Activated CD8-positive, alpha-beta memory T cell treated with anti-CD3 and anti-CD28 coated beads for 24 hours (primary cell): ENCODE data around the gene TRIM46.

Experiments
- DNase-seq: peaks from one replicate; pipeline ENCODE4 v3.0.0-alpha.2; 2020

TRIM46 gene

DNA sequence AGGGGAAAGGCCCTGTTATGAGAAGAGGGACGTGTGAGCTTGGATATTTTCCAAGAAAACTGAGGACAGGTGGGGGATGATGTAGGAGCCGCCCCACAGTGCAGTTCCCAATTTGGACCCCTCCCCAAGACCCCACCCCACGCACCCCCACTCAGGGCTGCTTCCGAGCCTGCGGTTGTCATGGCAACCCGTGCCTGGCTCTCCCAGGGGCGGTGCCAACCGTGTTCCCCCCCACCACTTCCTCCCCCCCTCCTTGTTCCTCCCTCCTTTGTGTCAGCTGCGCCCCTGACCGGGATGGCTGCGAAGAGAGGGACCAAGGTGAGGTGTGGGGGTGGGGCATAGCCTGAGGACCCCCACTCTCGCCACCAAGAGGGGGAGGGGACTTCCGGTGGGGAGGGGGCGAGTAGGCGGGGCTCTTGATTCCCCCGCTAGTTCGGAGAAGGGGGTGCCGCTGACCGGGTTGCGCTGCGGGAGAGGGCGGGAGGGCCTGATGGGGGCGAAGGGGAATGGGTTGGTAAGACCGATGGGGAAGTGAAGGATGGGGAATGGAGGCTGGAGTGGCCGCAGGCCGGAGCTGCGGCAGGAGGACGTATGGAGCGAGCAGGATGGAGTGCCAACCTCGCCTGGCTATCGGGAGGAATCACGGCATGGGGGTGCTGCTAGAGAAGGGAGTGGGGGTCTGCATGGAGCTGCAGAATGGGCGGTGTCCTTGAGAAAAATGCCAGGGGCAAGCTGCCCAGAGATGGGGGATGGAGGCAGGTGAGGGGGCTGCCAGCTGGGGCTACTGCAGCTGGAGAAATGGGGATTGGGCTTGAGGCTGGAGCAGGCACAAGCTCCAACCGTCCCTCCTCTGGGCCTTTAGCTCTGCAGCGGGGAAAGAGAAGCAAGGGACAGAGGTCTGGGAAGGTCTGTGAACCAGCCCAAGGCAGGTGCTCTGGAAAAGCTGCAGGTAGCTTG is 953 bp downstream of the TRIM46 start:
- DNase-seq: peak; percentile 78

DNA sequence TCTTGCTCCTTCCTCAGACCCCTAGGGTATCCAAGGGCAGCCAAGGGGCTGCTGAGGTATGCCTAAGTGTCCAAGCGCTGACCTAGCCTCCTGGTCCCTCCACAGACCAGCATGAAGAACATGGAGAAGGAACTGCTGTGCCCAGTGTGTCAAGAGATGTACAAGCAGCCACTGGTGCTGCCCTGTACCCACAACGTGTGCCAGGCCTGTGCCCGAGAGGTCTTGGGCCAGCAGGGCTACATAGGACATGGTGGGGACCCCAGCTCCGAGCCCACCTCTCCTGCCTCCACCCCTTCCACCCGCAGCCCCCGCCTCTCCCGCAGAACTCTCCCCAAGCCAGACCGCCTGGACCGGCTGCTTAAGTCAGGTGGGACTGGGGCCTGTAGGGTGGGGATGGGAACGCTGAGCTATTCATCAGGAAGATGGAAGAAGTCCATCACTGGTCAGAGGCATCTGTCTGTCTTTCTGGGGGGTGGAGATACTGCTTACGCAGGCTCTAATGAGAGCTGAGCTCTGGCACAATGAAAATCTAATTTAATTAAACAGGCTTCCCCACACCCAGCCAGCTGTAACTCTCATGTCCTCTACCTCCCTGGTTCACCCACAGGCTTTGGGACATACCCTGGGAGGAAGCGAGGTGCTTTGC is 1.8 kb downstream of the TRIM46 start:
- DNase-seq: peak; percentile 61

DNA sequence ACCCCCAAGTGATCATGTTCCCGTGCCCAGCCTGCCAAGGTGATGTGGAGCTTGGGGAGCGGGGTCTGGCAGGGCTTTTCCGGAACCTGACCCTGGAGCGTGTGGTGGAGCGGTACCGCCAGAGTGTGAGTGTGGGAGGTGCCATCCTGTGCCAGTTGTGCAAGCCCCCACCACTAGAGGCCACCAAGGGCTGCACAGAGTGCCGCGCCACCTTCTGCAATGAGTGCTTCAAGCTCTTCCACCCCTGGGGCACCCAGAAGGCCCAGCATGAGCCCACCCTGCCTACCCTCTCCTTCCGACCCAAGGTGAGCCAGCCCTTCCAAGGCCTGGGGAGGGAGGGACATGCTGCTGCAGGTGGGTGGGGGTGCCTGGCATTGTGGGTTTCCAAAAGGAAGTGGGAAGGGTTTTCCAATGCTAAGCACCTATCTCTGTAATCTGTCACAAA is 2.3 kb downstream of the TRIM46 start:
- peak; percentile 63 for DNase-seq

DNA sequence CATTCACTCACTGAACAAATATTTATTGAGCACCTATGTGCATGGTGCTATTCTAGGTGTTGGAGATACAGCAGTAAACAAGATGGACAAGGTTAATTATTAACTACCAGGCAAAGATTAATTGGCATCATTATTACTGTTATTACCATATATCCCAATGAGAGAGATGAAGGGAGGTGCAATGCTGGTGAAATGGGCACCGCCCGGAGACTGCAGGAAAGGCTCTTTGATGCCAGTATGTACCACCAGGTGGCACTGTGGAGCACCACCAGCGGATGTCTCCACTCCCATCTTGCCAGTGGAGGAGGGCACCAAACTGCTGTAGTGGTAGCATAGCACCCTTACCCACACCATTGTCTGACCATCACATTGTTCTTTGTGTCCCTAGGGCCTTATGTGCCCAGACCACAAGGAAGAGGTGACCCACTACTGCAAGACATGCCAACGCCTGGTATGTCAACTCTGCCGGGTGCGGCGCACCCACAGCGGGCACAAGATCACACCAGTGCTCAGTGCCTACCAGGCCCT is 3.0 kb downstream of the TRIM46 start:
- DNase-seq: peak; percentile 95

DNA sequence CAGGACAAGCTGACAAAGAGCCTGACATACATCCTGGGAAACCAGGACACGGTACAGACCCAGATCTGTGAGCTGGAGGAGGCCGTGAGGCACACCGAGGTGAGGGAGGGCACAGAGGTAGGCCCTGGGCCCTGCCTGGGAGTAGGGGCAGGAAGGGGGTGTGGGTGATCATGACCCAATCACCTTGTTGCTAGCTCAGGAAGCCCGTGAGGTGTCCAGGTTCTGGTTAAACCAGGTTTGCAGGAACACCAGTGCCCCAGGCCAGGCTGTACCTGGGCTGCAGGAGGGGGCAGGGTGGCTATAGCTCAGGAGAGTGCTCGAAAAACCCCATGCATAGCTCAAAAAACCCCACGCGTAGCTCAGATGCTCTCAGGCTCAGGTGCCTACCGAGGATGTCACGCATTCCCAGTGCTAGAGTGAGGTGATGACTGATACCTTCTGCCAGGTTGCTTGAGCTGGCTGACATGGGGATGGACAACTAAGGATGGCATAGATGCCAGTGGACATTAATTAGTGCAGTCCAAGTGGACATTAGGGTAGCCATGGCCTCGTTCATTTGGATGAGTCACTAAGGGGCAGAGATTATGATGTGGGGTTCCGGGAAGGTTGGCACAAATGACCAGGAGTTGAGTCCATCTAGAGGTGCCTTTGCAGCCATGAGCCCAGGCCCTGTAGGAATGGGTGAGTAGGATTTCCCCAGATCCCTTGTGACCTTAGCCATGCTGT is 3.7 kb downstream of the TRIM46 start:
- no peak for DNase-seq

DNA sequence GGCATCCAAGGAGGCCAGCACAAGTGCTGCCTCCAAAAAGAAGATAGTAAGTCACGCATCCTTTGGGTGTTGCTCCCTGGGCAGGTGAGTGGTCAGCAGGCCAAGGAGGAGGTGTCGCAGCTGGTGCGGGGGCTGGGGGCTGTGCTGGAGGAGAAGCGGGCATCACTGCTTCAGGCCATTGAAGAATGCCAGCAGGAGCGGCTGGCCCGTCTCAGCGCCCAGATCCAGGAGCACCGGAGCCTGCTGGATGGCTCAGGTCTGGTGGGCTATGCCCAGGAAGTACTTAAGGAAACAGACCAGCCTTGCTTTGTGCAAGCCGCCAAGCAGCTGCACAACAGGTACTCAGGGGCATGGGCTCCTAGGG is 4.3 kb downstream of the TRIM46 start:
- peak; percentile 48 for DNase-seq

DNA sequence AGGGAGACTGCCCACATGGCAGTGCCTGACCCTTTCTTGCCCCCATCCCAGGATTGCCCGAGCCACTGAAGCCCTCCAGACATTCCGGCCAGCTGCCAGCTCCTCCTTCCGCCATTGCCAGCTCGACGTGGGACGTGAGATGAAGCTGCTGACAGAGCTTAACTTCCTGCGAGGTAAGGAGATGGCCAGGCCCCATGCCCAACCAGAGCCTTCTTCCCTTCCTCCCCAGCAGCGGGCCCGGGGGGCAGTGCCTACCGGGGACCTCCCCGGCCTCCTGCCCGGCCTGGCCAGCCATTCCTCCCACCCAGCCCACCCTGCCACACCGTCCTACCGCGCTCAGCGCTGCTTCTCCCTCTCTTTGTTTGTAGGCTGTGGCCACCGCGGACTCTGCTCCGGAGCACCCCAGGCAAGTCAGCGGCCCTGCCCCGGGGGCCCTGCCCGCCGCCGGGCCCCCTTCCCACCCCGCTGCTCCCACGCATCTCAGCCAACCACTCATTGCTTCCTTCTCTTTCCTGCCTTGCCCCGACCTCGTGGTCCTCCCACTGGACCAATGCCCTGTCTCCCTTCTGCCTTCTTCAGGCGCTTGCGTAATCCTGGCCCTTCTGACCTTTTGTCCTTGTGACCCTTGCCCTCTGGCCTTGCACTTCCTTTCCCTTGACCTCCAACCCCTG is 4.9 kb downstream of the TRIM46 start:
- DNase-seq: peak; percentile 47

DNA sequence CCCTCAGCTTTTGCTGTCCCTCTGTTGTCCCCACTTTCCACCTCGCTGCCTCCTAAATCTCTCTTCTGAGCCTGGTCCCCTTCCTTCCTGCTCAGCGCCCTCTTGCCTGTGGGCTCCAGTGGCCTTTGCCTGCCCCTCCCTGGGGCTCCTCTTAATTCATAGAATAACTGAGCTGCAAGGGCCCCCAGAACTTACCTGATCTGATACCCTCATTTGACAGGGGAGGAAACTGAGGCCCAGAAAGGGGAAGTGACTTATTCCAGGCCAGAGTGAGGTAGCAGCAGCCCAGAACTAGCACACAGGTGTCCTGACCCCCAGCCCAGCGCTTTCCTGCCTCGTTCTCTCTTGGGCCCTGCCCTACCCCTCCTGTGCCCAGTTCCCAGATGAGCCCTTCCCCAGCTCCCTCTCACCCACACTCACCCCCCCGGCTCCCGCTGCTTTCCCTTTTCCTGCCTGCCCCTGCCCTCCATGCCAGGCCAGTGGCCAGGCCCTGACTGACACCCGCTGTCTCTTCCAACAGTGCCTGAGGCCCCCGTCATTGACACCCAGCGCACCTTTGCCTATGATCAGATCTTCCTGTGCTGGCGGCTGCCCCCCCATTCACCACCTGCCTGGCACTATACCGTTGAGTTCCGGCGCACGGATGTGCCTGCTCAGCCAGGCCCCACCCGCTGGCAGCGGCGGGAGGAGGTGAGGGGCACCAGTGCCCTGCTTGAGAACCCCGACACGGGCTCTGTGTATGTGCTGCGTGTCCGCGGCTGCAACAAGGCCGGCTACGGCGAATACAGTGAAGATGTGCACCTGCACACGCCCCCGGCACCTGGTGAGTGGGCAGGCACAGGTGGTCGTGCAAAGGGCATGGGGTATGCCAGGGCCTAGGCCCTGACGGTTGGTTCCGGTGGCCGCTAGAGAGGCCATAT is 5.7 kb downstream of the TRIM46 start:
- DNase-seq: no peak

DNA sequence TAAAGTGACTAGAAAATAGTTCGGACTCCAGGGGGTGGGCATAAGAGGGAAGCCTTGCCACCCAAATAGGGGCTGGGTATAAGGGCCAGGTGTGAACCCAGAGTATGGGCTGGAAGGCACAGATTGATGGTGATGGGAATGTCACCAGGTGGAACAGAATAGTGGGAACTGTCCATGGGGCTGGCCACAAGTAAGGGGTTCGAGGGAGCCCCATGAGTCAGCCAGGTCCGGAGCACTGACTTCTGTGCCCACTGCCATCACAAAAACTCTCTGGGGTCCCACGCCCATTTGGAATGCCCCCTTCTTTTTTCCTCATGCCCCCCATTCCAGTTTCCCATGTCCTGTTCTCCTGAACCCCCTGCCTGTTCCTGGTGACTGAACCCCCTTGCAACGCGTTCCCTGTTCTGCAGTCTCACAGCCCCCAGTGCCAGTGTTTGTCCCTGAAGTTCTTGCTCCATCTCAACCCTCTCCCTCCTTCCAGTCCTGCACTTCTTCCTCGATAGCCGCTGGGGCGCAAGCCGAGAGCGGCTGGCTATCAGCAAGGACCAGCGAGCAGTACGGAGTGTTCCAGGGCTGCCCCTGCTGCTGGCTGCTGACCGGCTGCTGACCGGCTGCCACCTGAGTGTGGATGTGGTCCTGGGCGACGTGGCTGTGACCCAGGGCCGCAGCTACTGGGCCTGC is 7.9 kb downstream of the TRIM46 start:
- no peak for DNase-seq

DNA sequence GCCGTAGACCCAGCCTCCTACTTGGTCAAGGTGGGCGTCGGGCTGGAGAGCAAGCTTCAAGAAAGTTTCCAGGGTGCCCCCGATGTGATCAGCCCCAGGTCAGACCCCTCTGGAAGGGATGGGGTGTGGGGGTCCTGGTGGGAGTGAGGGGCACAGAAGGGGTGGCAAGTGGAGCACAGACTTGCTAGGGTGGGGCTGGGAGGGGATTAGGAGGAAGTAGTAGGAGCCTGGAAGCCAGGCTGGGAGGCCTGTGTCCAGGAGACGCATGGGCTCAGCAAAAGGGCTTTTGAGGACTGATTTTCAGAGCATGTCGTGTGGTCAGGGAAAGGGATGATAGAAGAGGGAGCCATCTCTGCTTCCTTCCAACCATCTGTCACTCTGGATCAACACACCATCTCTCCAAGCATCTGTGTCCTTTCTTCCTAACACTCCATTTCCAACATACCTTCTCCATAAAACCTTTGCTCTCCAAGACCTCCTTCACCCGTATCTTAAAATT is 8.5 kb downstream of the TRIM46 start:
- no peak for DNase-seq

DNA sequence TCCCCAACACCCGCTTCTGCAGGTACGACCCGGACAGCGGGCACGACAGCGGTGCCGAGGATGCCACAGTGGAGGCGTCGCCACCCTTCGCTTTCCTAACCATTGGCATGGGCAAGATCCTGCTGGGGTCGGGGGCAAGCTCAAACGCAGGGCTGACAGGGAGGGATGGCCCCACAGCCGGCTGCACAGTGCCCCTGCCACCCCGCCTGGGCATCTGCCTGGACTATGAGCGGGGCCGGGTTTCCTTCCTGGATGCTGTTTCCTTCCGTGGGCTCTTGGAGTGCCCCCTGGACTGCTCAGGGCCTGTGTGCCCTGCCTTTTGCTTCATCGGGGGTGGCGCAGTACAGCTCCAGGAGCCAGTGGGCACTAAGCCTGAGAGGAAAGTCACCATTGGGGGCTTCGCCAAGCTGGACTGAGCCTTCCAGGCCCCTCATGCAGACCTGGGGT is 10.1 kb downstream of the TRIM46 start:
- no peak for DNase-seq

DNA sequence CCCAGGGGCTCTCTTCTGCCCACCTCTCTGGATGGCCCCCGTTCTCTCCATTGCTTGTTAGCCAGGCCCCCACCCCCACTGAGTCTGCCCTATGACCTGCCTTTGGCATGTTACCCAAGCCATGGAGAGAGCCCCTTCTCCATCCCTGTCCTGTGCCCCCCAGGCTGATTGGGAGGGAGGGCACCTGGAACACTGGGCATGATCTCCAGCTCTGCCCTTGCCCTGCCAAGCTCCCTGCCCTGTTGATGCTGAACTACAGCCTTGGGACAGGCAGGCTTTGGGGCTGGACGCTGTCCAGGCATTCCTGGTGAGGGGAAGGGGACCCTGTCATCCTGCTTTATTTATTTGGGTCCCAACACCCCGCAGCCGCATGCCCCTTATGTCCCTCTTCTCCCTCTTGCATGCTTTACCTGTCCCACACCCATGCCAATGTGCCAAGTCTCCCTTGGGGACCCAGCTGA is 10.7 kb downstream of the TRIM46 start:
- DNase-seq: no peak

DNA sequence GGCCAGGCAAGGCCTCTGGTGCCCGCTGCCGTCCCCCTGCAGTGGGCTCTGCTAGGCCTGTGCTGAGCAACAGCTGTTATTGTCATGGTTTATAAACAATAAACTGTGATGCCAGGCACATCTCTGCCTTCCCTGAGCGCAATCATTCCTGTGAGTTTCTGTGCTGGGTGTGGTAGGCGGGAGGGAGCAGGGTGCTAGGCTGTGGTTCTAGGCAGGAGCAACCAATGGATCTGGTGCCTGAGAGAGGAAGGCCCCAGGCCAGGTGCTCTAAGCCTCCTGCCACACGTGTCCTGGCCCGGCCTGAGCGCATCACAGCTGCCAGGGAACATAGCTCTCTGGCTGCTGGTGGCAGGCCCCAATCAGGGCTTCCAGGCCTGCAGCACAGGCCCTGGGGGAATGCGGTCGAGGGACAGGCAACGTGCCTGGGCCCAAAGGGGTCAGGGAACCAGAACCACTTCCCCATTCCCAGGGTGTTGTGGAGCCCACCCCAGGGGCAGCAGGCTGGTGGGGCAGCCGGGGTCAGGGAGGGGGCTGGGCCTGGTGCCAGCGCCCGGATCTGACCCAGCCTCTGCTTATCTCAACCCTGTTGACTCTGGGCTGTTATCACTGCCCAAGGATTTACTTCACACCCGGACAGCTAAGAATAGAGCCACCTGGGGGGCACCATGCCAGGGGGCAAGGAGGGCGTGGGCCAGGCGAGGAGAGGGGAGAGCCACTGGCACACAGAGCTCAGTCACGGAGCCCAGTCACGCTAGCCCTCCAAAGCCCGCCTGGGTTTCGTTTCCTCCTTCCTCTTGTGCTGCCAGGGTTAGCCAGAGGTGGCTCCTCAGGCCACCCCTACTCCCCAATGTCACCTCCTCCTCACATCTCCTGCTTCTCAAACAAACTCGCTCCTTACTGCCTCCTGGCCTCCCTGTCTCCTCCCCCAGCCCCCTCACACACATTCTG is 11.5 kb downstream of the TRIM46 start:
- DNase-seq: no peak

DNA sequence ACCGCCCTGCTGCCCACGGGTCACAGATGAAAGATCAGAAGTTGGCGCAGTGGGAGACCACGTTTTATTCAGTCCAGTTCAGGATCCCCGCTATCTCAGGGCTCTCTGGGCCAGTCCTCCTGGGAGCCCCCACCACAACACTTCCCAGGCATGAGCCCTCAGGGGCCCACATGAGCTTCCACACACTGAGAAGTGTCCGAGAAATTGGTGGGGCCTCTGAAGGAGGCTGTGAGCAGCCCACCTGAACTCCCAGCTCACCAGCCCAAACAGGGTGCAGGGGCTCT is 12.1 kb downstream of the TRIM46 start:
- no peak for DNase-seq

DNA sequence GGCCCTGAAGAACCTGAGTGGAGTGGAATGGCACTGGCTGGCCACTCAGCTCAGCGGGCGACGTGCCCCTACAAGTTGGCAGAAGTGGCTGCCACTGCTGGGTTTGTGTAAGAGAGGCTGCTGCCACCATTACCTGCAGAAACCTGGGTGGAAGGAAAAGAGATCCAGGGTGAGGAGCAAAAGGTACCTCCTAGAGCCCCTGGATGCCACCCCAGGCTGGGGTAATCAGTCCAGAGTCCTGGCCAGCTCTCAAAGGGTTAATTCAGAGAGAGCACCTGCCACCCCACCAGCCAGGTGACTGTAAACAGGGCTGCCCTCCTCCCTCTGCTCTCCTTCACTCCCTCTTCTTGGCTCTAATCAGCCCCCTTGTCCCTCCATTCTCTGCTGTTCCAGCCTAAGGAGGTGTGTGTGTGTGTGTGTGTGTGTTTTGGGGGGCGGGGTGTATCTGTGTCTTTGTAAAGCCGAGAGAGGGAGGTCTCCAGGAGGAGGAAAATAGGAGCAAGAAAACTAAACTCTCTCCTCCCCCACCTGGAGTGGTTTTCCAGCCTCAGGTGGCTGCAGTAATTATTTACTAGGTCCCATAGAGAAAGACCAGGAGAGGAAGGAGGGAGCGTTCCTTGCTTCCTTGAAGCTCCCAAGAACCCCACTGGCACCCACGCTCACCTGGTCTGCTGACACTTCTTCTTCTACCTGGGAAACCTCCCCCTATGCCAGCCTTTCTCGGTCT is 12.6 kb downstream of the TRIM46 start:
- DNase-seq: no peak

DNA sequence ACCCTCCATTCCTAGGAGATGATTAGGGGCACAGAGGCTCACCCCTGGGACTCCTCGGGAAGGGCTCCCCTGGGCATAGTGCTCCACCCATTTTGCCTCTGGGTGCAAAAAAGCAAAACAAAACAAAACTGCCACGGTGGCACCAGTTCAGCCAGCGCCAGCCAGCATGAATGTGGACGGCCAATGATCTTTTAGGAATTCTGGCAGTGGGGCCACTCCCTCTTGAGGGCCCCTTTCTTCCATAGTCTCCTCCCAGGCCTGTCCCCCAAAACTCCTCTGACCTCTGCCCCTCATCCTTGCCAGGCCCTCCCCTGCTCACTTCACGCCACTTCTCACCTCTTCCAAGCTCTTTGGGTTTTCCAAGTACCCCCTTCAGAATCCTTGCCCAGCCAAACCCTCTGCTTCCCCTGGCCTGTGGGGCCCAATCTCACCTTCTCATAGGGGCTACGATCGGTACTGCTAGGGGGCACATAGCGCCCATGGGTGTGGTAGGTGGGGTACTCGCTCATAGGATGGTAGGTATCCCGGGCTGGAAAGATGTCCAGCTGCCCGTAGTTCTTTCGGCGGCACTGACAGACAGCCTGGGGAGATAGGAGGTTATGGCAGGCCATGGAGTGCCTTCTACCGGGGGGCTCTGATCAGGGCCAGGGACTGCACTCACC is 13.3 kb downstream of the TRIM46 start:
- DNase-seq: no peak

DNA sequence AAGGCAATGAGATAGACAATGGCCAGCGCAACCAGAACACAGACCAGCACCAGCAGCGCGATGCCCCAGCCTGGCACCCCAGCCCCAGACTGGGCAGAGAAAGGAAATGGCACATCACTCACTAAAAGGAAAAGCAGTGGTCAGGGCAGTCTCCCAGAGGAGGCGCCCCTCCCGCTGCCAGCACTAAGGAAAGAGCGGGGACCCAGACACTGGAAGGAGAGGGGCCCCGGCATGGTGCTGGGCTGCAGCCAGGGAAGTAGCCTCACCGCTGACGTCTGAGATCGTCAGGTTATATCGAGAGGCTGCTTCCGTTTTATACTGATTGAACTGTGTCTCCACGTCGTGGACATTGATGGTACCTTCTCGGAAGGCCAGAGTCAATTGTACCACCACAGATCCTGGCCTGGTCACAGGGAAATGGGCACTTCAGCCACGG is 13.8 kb downstream of the TRIM46 start:
- no peak for DNase-seq

DNA sequence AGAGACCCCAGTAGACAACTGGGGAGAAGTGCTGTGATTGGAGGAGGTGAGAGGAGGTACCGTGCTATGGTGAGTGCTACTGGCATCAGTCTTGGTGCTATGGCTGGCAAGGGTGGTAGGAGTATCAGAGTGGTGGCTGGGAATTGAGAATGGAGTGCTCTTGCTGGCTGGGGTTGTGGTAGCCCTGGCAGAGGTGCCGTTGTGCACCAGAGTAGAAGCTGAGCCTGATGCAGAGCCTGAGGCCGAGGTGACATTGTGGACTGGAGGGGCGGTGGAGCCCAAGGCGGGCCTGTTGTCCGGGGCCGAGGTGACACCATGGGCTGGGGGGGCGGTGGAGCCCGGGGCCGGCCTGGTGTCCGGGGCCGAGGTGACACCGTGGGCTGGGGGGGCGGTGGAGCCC is 14.6 kb downstream of the TRIM46 start:
- DNase-seq: no peak
